HG02623 (cell line): ENCODE data around the gene PKP4.

Experiments used
- ATAC-seq: cut with Tn5 transposase; IDR thresholded peaks from one replicate; pipeline ENCODE4 v1.9.1; 2021; ENCODE audit warnings: moderate library complexity; ENCODE audit not compliant: unreplicated experiment

The PKP4 gene

GRCh38 chr2:158644139-158644538, 187.4 kb downstream of the PKP4 start:
- no peak for ATAC-seq

GRCh38 chr2:158645299-158645698, 188.5 kb downstream of the PKP4 start:
- no peak for ATAC-seq

- no peak for ATAC-seq
These were observed 190.9 kb downstream of the PKP4 start for GRCh38 chr2:158647436-158648231.

- no peak for ATAC-seq
These were observed 193.1 kb downstream of the PKP4 start for GRCh38 chr2:158649846-158650245.

GRCh38 chr2:158650646-158651357, 194.1 kb downstream of the PKP4 start:
- no peak for ATAC-seq

GRCh38 chr2:158651358-158652057, 194.8 kb downstream of the PKP4 start:
- ATAC-seq, result no peak

- ATAC-seq, result no peak
These were observed 198.9 kb downstream of the PKP4 start for GRCh38 chr2:158655628-158656027.

- no peak for ATAC-seq
These were observed 199.9 kb downstream of the PKP4 start for GRCh38 chr2:158656492-158657229.

GRCh38 chr2:158658396-158658795, 201.6 kb downstream of the PKP4 start:
- no peak for ATAC-seq

GRCh38 chr2:158659483-158659882, 202.7 kb downstream of the PKP4 start:
- ATAC-seq, result no peak

GRCh38 chr2:158661231-158661630, 204.5 kb downstream of the PKP4 start:
- ATAC-seq, result no peak

- ATAC-seq, result no peak
These were observed 205.7 kb downstream of the PKP4 start for GRCh38 chr2:158662421-158662820.

- ATAC-seq, result no peak
These were observed 207.0 kb downstream of the PKP4 start for GRCh38 chr2:158663796-158664195.

- ATAC-seq, result no peak
These were observed 208.2 kb downstream of the PKP4 start for GRCh38 chr2:158664987-158665386.

GRCh38 chr2:158665536-158666302, 209.0 kb downstream of the PKP4 start:
- no peak for ATAC-seq

- no peak for ATAC-seq
These were observed 210.2 kb downstream of the PKP4 start for GRCh38 chr2:158666969-158667368.

- no peak for ATAC-seq
These were observed 210.8 kb downstream of the PKP4 start for GRCh38 chr2:158667586-158667985.

GRCh38 chr2:158668001-158668765, 211.4 kb downstream of the PKP4 start:
- no peak for ATAC-seq

GRCh38 chr2:158670292-158670691, 213.5 kb downstream of the PKP4 start:
- no peak for ATAC-seq
